Neural cell (in vitro differentiated cells): ENCODE measurements around the gene FLT3. TPM values are rescaled to one million over a fixed set of nuclear protein-coding genes. Genes with fewer than 3 reads are reported as not detected.

ENCODE experiments used
- H2AFZ ChIP-seq: fragments of 200-600, 300-800 bp; sonication (generic), shearing (Covaris generic); 2 replicates; pipeline ENCODE4 v1.6.0; 2014; ENCODE audit warnings: low read depth, mild to moderate bottlenecking, antibody characterized with exemption, low read length, moderate library complexity
- H3F3A ChIP-seq: fragments of 200-600 bp; shearing (Covaris generic); 2 replicates; pipeline ENCODE4 v1.6.1; 2016; ENCODE audit warnings: mild to moderate bottlenecking, moderate library complexity, mixed read lengths, antibody characterized with exemption, low read length; ENCODE audit not compliant: insufficient read depth, poor library complexity, severe bottlenecking
- H3K27ac ChIP-seq: fragments of 200-600, 300-800 bp; sonication (generic), shearing (Covaris generic); 2 replicates; pipeline ENCODE4 v1.5.1; 2014; ENCODE audit warnings: mild to moderate bottlenecking, low read length, moderate library complexity
- H3K27me3 ChIP-seq: fragments of 300-800, 200-600 bp; sonication (generic), shearing (Covaris generic); 2 replicates; pipeline ENCODE4 v1.6.0; 2014; ENCODE audit warnings: mild to moderate bottlenecking, low read depth, low read length, moderate library complexity; ENCODE audit not compliant: insufficient read depth
- H3K36me3 ChIP-seq: fragments of 300-800, 200-600 bp; sonication (generic), shearing (Covaris generic); 2 replicates; pipeline ENCODE4 v1.5.1; 2014; ENCODE audit warnings: mild to moderate bottlenecking, antibody characterized with exemption, low read length, moderate library complexity; ENCODE audit not compliant: insufficient read depth
- H3K4me2 ChIP-seq: fragments of 300-800, 200-600 bp; sonication (generic), shearing (Covaris generic); 2 replicates; pipeline ENCODE4 v1.6.0; 2014; ENCODE audit warnings: mild to moderate bottlenecking, low read length
- H3K4me3 ChIP-seq: fragments of 300-800, 200-600 bp; sonication (generic), shearing (Covaris generic); 2 replicates; pipeline ENCODE4 v1.5.1; 2014; ENCODE audit warnings: mild to moderate bottlenecking, low read length, moderate library complexity
- H3K79me2 ChIP-seq: fragments of 200-600 bp; shearing (Covaris generic); replicated peaks from 2 replicates; pipeline ENCODE4 v1.6.0; 2014; ENCODE audit warnings: mild to moderate bottlenecking, low read length, moderate library complexity; ENCODE audit not compliant: insufficient read depth
- H3K9ac ChIP-seq: fragments of 300-800, 200-600 bp; sonication (generic), shearing (Covaris generic); 2 replicates; pipeline ENCODE4 v1.6.1; 2016; ENCODE audit warnings: mild to moderate bottlenecking, low read length, mixed read lengths
- H3K9me2 ChIP-seq: fragments of 200-600 bp; shearing (Covaris generic); 2 replicates; pipeline ENCODE4 v1.6.1; 2016; ENCODE audit warnings: mild to moderate bottlenecking, low read length, mixed read lengths; ENCODE audit not compliant: insufficient read depth
- H3K9me3 ChIP-seq: fragments of 200-600, 300-800 bp; sonication (generic), shearing (Covaris generic); 2 replicates; pipeline ENCODE4 v1.6.1; 2016; ENCODE audit warnings: mild to moderate bottlenecking, mixed run types, low read length, moderate library complexity, mixed read lengths
- H4K20me1 ChIP-seq: fragments of 200-600 bp; shearing (Covaris generic); 2 replicates; pipeline ENCODE4 v1.6.1; 2016; ENCODE audit warnings: mild to moderate bottlenecking, mixed run types; ENCODE audit not compliant: insufficient read depth
- EP300 ChIP-seq: fragments of 450-650 bp; conservative IDR thresholded peaks from 2 replicates; pipeline ENCODE4 v1.6.1; 2014; ENCODE audit warnings: antibody characterized with exemption, mild to moderate bottlenecking, moderate library complexity; ENCODE audit not compliant: poor library complexity, severe bottlenecking
- EZH2 ChIP-seq: fragments of 200-600, 300-800 bp; shearing (Covaris generic), sonication (generic); IDR thresholded peaks from 2 replicates; pipeline ENCODE4 v1.6.1; 2014; ENCODE audit warnings: antibody characterized with exemption, low read length, borderline replicate concordance, mild to moderate bottlenecking; ENCODE audit not compliant: insufficient read depth, poor library complexity, severe bottlenecking
- MXI1 ChIP-seq: fragments of 450-650 bp; conservative IDR thresholded peaks from 2 replicates; pipeline ENCODE4 v1.6.1; 2014; ENCODE audit warnings: antibody characterized with exemption, mild to moderate bottlenecking; ENCODE audit not compliant: poor library complexity, severe bottlenecking
- POLR2AphosphoS5 ChIP-seq: IDR thresholded peaks from 2 replicates; pipeline ENCODE4 v1.6.1; 2012
- RAD21 ChIP-seq: fragments of 450-650 bp; conservative IDR thresholded peaks from 2 replicates; pipeline ENCODE4 v1.6.1; 2014; ENCODE audit warnings: antibody characterized with exemption, mild to moderate bottlenecking, moderate library complexity
- SMC3 ChIP-seq: fragments of 450-650 bp; conservative IDR thresholded peaks from 2 replicates; pipeline ENCODE4 v1.6.1; 2014; ENCODE audit warnings: antibody characterized with exemption, mild to moderate bottlenecking, moderate library complexity; ENCODE audit not compliant: poor library complexity
- TAF1 ChIP-seq: IDR thresholded peaks from 2 replicates; pipeline ENCODE4 v1.6.1; 2012; ENCODE audit warnings: low read depth
- polyA plus RNA-seq: library from polyadenylated mRNA; depleted of rRNA; stranded (reverse); fragments of >200 nt; gene quantifications from 2 replicates; pipeline ENCODE4 v1.2.3, GENCODE V29; 2014
- TF ChIP-seq, protein P1 (sequence below): IDR thresholded peaks from 2 replicates; pipeline ENCODE4 v1.6.1; 2012; ENCODE audit warnings: borderline replicate concordance
- TF ChIP-seq, protein P2 (sequence below): fragments of 450-650 bp; IDR thresholded peaks from 2 replicates; pipeline ENCODE4 v1.5.1; 2014; ENCODE audit warnings: antibody characterized with exemption, mild to moderate bottlenecking, moderate library complexity; ENCODE audit not compliant: poor library complexity, severe bottlenecking

FLT3 gene
- polyA plus RNA-seq, 1 donor from 2014 or later = 0.41 TPM

DNA sequence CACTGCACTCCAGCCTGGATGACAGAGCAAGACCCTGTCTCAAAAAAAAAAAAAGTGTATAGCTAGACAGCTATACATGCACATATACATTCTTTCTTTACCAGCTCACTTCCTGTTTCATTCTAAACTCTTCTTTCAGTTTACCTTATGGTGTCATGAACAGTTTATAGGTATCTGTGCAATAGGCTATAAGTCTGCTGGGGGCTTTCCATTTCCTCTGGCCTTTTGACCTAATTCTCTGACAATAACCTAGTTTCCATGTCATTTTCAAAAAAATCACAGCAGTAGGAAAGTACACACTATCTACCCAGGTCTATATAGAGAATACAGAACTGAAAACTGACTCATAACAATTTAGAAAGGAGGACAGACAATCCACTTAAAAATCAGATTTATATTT is 87.5 kb downstream of the FLT3 start:
- no peaks in the 10 kb centered on the region for H3K9me3 ChIP-seq
- H3K79me2 ChIP-seq = no peaks in the 10 kb centered on the region
- H3K36me3 ChIP-seq = no peaks in the 10 kb centered on the region
- no peaks in the 10 kb centered on the region for H3K9me2 ChIP-seq
- H3F3A ChIP-seq = no peaks in the 10 kb centered on the region
- no peak overlapping the region for H3K27ac ChIP-seq
- H2AFZ ChIP-seq = no peak overlapping the region
- TF ChIP-seq SMC3 (no peak), EP300 (no peak)
- TF ChIP-seq, protein P1, sequence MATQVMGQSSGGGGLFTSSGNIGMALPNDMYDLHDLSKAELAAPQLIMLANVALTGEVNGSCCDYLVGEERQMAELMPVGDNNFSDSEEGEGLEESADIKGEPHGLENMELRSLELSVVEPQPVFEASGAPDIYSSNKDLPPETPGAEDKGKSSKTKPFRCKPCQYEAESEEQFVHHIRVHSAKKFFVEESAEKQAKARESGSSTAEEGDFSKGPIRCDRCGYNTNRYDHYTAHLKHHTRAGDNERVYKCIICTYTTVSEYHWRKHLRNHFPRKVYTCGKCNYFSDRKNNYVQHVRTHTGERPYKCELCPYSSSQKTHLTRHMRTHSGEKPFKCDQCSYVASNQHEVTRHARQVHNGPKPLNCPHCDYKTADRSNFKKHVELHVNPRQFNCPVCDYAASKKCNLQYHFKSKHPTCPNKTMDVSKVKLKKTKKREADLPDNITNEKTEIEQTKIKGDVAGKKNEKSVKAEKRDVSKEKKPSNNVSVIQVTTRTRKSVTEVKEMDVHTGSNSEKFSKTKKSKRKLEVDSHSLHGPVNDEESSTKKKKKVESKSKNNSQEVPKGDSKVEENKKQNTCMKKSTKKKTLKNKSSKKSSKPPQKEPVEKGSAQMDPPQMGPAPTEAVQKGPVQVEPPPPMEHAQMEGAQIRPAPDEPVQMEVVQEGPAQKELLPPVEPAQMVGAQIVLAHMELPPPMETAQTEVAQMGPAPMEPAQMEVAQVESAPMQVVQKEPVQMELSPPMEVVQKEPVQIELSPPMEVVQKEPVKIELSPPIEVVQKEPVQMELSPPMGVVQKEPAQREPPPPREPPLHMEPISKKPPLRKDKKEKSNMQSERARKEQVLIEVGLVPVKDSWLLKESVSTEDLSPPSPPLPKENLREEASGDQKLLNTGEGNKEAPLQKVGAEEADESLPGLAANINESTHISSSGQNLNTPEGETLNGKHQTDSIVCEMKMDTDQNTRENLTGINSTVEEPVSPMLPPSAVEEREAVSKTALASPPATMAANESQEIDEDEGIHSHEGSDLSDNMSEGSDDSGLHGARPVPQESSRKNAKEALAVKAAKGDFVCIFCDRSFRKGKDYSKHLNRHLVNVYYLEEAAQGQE = no peak
- H4K20me1 ChIP-seq = no peaks in the 10 kb centered on the region
- H3K4me3 ChIP-seq = no peak overlapping the region
- no peak overlapping the region for H3K9ac ChIP-seq
- no peak overlapping the region for H3K4me2 ChIP-seq
- H3K27me3 ChIP-seq = no peaks in the 10 kb centered on the region

DNA sequence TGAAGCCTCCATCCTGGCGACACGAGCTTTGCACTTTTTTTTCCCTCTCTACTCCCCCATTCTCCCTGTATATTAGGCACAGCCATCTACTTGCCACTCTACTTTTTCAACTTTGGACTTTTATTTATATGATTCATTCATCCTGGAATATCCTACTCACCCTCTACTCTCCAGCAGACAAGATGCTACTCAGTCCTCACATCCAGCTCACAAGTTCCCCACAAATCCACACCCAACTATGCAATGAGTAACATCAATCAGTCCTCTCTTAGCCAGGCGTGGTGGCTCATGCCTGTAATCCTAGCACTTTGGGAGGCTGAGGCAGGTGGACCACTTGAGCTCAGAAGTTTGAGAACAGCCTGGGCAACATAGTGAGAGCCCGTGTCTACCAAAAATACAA is 88.0 kb downstream of the FLT3 start:
- no peak overlapping the region for H3K9ac ChIP-seq
- no peaks in the 10 kb centered on the region for H3K79me2 ChIP-seq
- no peak overlapping the region for H3K4me2 ChIP-seq
- H4K20me1 ChIP-seq = no peaks in the 10 kb centered on the region
- H3K36me3 ChIP-seq = no peaks in the 10 kb centered on the region
- no peaks in the 10 kb centered on the region for H3K27me3 ChIP-seq
- H3K9me2 ChIP-seq = no peaks in the 10 kb centered on the region
- H3F3A ChIP-seq = no peaks in the 10 kb centered on the region
- no peaks in the 10 kb centered on the region for H3K9me3 ChIP-seq
- no peak overlapping the region for H2AFZ ChIP-seq
- TF ChIP-seq, protein P2, sequence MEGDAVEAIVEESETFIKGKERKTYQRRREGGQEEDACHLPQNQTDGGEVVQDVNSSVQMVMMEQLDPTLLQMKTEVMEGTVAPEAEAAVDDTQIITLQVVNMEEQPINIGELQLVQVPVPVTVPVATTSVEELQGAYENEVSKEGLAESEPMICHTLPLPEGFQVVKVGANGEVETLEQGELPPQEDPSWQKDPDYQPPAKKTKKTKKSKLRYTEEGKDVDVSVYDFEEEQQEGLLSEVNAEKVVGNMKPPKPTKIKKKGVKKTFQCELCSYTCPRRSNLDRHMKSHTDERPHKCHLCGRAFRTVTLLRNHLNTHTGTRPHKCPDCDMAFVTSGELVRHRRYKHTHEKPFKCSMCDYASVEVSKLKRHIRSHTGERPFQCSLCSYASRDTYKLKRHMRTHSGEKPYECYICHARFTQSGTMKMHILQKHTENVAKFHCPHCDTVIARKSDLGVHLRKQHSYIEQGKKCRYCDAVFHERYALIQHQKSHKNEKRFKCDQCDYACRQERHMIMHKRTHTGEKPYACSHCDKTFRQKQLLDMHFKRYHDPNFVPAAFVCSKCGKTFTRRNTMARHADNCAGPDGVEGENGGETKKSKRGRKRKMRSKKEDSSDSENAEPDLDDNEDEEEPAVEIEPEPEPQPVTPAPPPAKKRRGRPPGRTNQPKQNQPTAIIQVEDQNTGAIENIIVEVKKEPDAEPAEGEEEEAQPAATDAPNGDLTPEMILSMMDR = no peak
- TF ChIP-seq EZH2 = no peak
- TF ChIP-seq SMC3 = no peak
- no peak for TF ChIP-seq MXI1
- TF ChIP-seq POLR2AphosphoS5 = no peak
- no peak for TF ChIP-seq RAD21
- no peak for TF ChIP-seq TAF1
- TF ChIP-seq EP300 = no peak
- TF ChIP-seq, protein P1 = no peak
- H3K27ac ChIP-seq = no peak overlapping the region
- no peak overlapping the region for H3K4me3 ChIP-seq
